KMS-11 (cell line): ENCODE results near the gene NLGN1.

Experiments used
- H2AFZ ChIP-seq: fragments of 200-600 bp; sonication (generic); 2 replicates; pipeline ENCODE4 v1.6.1; 2016; ENCODE audit warnings: antibody characterized with exemption, mixed run types, low read depth
- H3K27ac ChIP-seq: fragments of 200-600 bp; sonication (generic); 2 replicates; pipeline ENCODE4 v1.6.1; 2016; ENCODE audit warnings: mild to moderate bottlenecking, mixed run types
- H3K27me3 ChIP-seq: fragments of 200-600 bp; sonication (generic); 2 replicates; pipeline ENCODE4 v1.6.1; 2017; ENCODE audit warnings: mild to moderate bottlenecking, low read depth, mixed run types, moderate library complexity; ENCODE audit not compliant: insufficient read depth
- H3K36me3 ChIP-seq: fragments of 200-600 bp; sonication (generic); 2 replicates; pipeline ENCODE4 v1.6.1; 2017; ENCODE audit warnings: mild to moderate bottlenecking, mixed run types; ENCODE audit not compliant: insufficient read depth
- H3K4me1 ChIP-seq: fragments of 200-600 bp; sonication (generic); 2 replicates; pipeline ENCODE4 v1.6.1; 2016; ENCODE audit warnings: mild to moderate bottlenecking, low read depth, mixed run types; ENCODE audit not compliant: poor library complexity, severe bottlenecking
- H3K4me2 ChIP-seq: fragments of 200-600 bp; sonication (generic); 2 replicates; pipeline ENCODE4 v1.7.0; 2016; ENCODE audit warnings: mild to moderate bottlenecking, mixed run types
- H3K4me3 ChIP-seq: fragments of 200-600 bp; sonication (generic); IDR thresholded peaks from 2 replicates; pipeline ENCODE4 v1.6.1; 2017; ENCODE audit warnings: low read depth, low read length, mixed read lengths; ENCODE audit not compliant: insufficient read depth
- H3K79me2 ChIP-seq: fragments of 200-600 bp; sonication (generic); 2 replicates; pipeline ENCODE4 v1.6.1; 2016; ENCODE audit warnings: low read depth, mixed run types; ENCODE audit not compliant: insufficient read depth
- H3K9ac ChIP-seq: fragments of 200-600 bp; sonication (generic); 2 replicates; pipeline ENCODE4 v1.6.1; 2016; ENCODE audit warnings: mild to moderate bottlenecking, mixed run types
- H4K20me1 ChIP-seq: fragments of 200-600 bp; sonication (generic); 2 replicates; pipeline ENCODE4 v1.6.1; 2016; ENCODE audit warnings: mild to moderate bottlenecking, mixed run types; ENCODE audit not compliant: insufficient read depth
- TF ChIP-seq, protein P1 (sequence below): fragments of 200-600 bp; sonication (generic); conservative IDR thresholded peaks from 2 replicates; pipeline ENCODE4 v1.6.1; 2017; ENCODE audit warnings: low read depth, mild to moderate bottlenecking, antibody characterized with exemption, low read length, moderate library complexity, mixed read lengths

The NLGN1 gene

DNA sequence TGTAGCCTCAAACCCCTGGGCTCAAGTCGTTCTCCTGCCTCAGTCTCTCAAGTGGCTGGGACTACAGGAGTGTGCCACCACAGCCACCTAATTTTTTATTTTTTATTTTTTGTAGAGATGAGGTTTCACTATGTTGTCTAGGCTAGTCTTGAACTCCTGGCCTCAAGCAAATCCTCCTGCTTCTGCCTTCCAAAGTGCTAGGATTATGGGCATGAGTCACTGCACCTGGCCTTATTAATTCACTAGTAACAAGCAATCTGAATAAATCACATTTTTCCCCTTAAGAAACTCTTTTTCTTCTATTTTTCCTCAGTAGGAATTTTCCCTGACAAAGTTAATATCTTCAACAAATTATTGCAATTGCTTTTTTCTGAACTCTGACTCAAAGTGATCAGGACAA is 336.9 kb downstream of the NLGN1 start:
- H4K20me1 ChIP-seq, result no peaks in the 10 kb centered on the region
- H3K4me2 ChIP-seq, result no peak overlapping the region
- H3K79me2 ChIP-seq, result no peaks in the 10 kb centered on the region
- no peak overlapping the region for H3K9ac ChIP-seq
- H3K36me3 ChIP-seq, result no peaks in the 10 kb centered on the region
- H3K27ac ChIP-seq, result no peak overlapping the region
- no peaks in the 10 kb centered on the region for H3K27me3 ChIP-seq
- H3K4me1 ChIP-seq, result peaks cover 65% of the 10 kb centered on the region
- TF ChIP-seq, protein P1, sequence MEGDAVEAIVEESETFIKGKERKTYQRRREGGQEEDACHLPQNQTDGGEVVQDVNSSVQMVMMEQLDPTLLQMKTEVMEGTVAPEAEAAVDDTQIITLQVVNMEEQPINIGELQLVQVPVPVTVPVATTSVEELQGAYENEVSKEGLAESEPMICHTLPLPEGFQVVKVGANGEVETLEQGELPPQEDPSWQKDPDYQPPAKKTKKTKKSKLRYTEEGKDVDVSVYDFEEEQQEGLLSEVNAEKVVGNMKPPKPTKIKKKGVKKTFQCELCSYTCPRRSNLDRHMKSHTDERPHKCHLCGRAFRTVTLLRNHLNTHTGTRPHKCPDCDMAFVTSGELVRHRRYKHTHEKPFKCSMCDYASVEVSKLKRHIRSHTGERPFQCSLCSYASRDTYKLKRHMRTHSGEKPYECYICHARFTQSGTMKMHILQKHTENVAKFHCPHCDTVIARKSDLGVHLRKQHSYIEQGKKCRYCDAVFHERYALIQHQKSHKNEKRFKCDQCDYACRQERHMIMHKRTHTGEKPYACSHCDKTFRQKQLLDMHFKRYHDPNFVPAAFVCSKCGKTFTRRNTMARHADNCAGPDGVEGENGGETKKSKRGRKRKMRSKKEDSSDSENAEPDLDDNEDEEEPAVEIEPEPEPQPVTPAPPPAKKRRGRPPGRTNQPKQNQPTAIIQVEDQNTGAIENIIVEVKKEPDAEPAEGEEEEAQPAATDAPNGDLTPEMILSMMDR, result no peak
- no peak overlapping the region for H3K4me3 ChIP-seq
- H2AFZ ChIP-seq, result no peak overlapping the region

DNA sequence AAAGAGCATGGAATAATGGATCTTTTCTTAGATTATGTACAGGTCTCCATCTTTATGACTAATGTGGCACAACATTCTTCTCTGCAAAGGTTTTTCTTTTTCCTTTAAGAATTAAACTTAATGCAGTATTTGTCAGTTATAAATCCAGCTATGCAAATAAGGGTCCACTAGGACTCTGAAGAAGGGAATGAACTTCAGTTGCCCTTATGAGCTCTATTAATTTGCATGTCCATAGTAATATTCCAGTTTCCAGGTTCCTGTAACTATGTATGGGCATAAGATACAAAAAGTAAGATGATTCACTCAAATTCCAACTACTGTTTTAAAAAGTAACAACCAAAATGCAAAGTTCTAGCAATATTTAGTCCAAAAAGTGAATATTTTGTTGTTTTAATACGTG is 337.4 kb downstream of the NLGN1 start:
- no peaks in the 10 kb centered on the region for H3K36me3 ChIP-seq
- H3K9ac ChIP-seq, result no peak overlapping the region
- H3K79me2 ChIP-seq, result no peaks in the 10 kb centered on the region
- H3K27ac ChIP-seq, result no peak overlapping the region
- no peaks in the 10 kb centered on the region for H3K27me3 ChIP-seq
- H3K4me1 ChIP-seq, result peaks cover 65% of the 10 kb centered on the region
- no peak overlapping the region for H2AFZ ChIP-seq
- no peak overlapping the region for H3K4me2 ChIP-seq
- no peak overlapping the region for H3K4me3 ChIP-seq
- no peaks in the 10 kb centered on the region for H4K20me1 ChIP-seq
- TF ChIP-seq, protein P1, result no peak

DNA sequence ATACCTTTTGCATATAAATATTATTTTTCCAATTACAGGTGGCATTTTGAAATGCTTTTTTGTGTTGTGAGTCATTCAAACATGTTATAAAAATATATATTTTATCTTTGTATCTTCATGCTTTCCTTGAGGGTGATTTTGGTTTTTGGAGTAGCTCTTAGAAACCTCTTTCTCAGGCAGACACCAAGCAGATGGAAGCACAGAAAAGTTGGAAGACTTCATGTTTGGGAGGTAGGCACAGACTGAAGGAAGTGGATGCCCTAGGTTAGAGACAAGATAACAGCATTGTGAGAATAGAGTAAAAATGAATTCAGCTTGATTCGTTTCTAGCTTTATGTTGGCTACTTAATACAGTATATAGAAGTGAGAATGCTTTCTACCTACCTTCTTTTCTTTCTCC is 338.3 kb downstream of the NLGN1 start:
- TF ChIP-seq, protein P1, result no peak
- Histone ChIP-seq H2AFZ (no peak overlapping the region), H3K27ac (no peak overlapping the region), H3K4me1 (peaks cover 65% of the 10 kb centered on the region), H3K79me2 (no peaks in the 10 kb centered on the region), H4K20me1 (no peaks in the 10 kb centered on the region), H3K4me3 (no peak overlapping the region), H3K36me3 (no peaks in the 10 kb centered on the region), H3K27me3 (no peaks in the 10 kb centered on the region), H3K9ac (no peak overlapping the region), H3K4me2 (no peak overlapping the region; the same call in 1 of the 2 replicates)

DNA sequence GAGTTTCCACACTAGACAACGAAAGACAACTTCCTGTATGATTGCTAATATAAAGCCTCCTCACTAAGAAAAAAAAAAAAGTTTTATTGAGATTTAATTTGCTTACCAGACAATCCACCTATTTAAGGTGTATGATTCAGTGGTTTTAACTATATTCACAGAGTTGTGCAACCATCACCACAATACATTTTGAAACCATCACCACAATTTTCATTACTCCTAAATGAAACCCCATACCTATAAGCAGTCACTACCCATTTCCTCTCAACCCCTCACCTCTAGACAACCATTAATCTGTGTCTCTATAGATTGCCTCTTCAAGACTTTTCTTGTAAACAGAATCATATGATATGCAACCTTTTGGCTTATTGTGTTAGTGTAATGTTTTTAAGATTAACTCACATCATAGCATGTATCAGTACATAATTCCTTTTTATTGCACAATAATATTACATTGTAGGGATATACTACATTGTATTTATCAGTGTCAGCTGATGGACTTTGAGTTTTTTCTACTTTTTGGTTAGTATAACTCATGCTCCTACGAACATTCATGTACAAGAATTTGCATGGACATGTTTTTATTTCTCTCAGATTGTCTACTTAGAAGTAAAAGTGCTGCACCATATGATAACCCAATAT is 339.7 kb downstream of the NLGN1 start:
- H3K27me3 ChIP-seq, result no peaks in the 10 kb centered on the region
- H3K9ac ChIP-seq, result no peak overlapping the region
- H3K4me2 ChIP-seq, result peak overlapping the region; percentile 37
- H3K27ac ChIP-seq, result no peak overlapping the region
- H2AFZ ChIP-seq, result no peak overlapping the region
- no peaks in the 10 kb centered on the region for H3K79me2 ChIP-seq
- H4K20me1 ChIP-seq, result no peaks in the 10 kb centered on the region
- no peaks in the 10 kb centered on the region for H3K36me3 ChIP-seq
- TF ChIP-seq, protein P1, result no peak
- H3K4me1 ChIP-seq, result peaks cover 51% of the 10 kb centered on the region
- no peak overlapping the region for H3K4me3 ChIP-seq
